Renal cortical epithelial cell (primary cell): Measurements from ENCODE around the gene PRKG1. TPM values are rescaled to one million over a fixed set of nuclear protein-coding genes. Genes with fewer than 3 reads are reported as not detected.
"Not testable (repeated sequence)": the region's sequence is repeated elsewhere in the genome, so short reads cannot be mapped to it uniquely, and the experiment has no call there.

ENCODE experiments used
- DNase-seq: peaks from one replicate; pipeline ENCODE4 v3.0.0-alpha.2; 2011; ENCODE audit warnings: low read depth
- total RNA-seq: library from RNA; depleted of rRNA; stranded (reverse); fragments of >200 nt; gene quantifications from 2 replicates; pipeline ENCODE4 v1.2.3, GENCODE V29; 2014

Gene PRKG1
- total RNA-seq, 1 donor from 2014 or later = 2.3 TPM

DNA sequence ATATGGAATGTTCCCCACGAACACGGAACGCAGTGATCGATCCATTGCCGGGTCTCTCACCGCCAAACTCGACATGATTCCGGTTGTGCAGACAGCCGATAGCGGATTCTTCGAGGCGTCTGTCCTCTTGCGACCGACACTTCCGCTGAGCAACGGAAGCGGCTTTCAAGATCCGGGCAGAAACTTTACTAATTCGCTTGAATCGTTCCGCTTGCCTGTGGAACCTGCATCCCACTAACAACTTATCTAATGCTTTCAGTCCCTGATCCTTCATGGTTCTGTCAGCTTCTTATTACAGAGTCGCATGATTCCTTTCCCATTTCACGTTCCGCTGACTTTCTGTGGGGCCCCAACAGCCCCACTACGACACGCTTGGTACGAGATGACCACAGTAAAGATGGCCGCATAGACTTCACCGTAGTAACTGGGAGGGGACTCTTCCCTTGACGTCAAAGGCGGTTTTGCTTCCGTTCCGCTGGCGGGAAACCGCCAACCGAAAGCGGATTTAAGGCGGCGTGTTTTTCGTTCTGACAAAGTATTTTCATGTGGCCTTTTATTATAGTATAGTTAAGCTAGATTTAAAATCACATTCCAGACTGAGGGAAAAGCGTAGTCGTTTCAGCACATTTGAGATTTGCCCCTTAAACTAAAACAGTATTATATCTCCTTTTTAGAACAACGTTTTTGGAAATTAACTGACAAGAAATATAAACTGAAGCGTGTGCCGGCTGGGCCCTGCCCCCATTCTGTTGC, 625.4 kb downstream of the PRKG1 start, which contains the start of gene CSTF2T:
CSTF2T (minus strand) TSS at position 121 of the 753 bp plus-strand sequence; CDS start at position 75, 46 bp downstream.
- peak; percentile 86 for DNase-seq

GRCh38 chr10:51700228-51700817, 626.0 kb downstream of the PRKG1 start:
- DNase-seq = peak; percentile 71

DNA sequence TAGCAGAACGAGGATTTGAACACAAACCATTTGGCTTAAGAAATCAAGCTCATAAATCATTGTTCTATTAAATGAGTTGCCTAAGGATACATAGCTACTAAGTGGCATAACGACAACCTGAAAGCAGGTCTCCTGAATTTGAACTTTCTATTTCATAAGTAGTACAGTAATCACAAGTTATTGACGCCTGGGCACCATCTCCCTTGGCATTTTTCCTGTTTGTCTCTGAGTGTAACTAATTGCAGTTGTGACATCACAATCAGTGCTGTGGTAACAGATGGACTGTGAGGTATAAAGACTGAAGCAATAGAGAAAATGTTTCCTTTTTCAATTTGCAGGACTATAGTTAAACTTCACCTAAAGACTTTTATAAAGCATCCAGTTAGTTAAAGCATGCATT, 631.5 kb downstream of the PRKG1 start:
- no peak for DNase-seq

DNA sequence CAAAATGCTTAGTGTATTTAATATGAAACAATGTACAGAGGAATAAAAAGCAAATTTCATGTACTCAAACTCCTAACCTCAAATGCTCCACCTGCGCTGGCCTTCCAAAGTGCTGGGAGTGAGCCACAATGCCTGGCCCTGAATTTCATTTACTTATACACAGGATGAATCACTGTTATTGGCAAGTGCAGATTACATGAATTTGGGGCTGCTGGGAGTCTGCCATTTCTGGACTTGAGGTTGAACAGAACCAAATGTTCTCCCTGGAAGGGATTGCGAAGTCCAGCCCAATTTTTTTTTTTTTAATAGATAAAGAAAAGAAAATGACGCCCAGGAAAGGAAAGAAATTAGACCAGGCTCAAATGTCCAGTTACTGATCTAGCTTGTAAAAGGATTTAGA, 631.9 kb downstream of the PRKG1 start:
- peak; percentile 28 for DNase-seq

DNA sequence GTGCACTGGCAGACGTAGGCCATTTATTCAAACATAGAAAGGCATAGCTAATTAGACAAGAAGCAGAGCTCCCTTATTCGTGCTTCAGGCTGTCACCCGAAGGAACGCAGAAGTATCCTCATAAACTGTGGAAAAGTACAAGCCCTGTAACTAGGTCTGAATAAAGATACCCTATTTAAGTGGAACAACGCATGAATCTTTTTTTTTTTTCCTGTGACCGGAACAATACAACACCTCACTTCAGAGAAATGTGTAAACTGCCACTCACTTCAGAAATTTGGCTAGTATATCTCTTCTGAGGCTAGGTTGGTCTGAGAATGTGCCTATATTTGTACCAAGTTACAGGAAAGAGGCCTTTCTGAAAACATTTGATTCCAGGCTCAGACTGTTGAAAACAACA, 633.1 kb downstream of the PRKG1 start:
- DNase-seq = peak; percentile 11

DNA sequence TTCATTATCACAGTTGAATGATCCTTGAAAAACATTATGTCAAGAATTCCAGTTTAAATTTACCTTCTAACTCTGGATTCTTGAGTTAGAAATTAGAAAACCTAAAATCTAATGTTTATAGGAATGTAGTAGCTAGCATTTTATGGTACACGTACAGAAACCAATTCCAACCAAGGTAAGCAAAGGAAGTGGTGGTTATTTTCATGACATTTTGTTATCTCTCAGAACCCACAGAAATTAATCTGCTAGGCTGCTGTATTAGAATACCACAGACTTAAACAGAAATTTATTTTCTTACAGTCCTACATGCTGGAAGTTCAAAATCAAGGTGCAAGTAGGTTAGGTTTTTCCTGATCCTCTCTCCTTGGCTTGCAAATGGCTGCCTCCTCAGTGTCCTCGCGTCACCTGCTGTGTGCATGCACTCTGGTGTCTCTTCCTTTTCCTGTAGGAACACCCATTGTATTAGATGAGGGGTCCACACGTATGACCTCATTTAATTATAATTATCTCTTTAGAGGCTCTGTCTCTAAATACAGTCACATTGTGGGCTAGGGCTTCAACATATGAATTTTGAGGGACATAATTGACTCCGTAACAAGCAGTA, 633.6 kb downstream of the PRKG1 start:
- no peak for DNase-seq

DNA sequence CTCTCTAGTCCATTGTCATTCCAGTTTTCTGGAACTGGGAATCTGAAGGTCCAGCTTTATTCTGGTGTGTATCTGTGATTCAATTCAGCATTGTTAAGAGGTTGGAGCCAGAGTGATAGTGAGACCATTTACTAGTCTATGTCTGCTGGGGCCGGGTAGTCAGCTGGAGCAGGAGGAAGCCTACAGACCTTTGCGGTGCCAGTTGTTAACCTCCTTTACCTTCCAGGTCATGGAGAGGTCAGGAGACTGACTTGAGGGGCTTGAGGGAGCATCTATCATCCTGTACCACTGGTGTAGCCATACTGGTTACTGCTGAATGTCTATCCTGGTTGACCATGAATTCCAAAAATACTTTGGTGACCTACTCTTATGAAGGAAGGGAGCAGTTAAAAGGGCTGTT, 634.3 kb downstream of the PRKG1 start:
- no peak for DNase-seq

- DNase-seq = no peak
These were observed 635.2 kb downstream of the PRKG1 start for GRCh38 chr10:51709324-51709972.

GRCh38 chr10:51711519-51711891, 637.2 kb downstream of the PRKG1 start:
- DNase-seq = no peak

DNA sequence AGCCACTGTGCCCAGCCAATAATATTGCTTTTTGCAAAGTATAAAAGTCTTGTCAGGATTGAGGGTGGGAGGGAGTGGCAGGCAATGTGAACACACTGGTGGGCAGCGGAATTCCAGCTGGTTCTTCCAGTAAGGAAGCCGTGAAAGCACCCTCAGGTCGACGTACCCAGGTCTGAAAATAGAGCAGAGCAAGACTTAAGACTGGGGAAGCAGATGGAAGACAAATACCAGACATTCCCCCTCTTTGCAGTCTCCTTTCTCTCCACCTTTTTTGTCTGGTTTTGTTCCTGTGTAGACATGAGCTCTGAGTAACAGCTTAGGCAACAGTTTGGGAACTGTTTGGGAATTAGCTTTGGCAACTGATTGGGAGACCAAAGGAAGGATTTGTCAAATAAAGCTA, 642.7 kb downstream of the PRKG1 start:
- DNase-seq = no peak

- peak; percentile 83 for DNase-seq
These were observed 644.6 kb downstream of the PRKG1 start for GRCh38 chr10:51718804-51719291.

GRCh38 chr10:51724038-51724437, 649.8 kb downstream of the PRKG1 start:
- DNase-seq = no peak

GRCh38 chr10:51729822-51730555, 655.7 kb downstream of the PRKG1 start:
- DNase-seq = peak; percentile 82

- peak; percentile 25 for DNase-seq
These were observed 658.8 kb downstream of the PRKG1 start for GRCh38 chr10:51733057-51733456.

GRCh38 chr10:51743146-51743545, 668.9 kb downstream of the PRKG1 start:
- DNase-seq = no peak

DNA sequence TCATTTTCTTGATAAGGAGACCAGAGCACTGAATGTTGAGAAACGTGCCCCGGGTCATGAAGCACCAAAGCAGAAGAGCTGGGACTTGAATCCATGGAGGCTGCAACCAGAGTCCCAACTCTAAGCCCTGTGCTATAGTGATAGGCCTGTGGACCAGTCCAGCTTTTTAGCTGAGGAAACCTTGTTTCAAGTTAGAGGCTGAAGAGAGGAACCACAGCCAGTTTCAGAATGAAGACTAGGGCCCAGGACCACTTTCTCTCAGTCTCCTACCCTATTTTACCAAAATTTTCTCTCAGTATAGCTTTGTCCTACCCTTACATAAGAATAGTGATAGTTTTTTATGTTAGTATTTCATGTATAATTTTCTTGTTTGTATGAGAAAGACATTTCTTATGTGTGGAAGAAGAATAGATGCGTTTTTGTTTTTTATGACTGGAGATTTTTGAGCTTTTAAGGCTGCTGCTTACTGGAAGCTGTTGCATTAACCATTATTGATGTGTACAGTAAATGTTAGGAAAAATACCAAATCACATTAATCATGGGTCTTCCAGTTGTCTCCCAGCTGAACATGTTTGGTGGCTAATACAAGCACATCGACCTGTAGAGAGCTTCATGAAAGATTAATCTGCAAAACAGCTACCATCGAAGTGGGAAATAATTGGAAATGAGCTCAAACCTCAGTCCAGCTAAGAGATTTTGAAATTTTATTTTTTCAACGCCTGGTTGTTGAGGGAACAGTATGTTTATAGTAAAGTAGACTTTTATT, 670.1 kb downstream of the PRKG1 start:
- DNase-seq = no peak

- DNase-seq = no peak
These were observed 671.1 kb downstream of the PRKG1 start for GRCh38 chr10:51745397-51745796.

DNA sequence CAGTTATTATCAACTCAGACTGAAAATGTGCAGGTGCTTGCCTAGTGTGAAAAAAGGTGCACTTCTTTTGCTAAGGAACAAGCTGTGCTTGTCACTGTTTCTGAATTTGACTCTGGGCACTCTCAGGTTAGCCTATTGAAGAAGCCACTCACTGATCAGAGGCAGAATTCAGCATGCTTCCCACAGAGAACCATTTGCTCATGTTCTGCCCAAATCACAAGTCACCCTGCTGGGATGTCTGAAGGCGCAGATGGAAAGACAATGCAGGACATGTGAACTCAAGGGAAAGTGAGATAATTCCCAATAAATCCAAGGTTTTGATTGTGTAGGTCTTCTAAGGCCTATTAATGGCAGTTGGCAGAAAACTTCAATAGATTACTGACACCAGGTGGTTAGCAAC, 672.9 kb downstream of the PRKG1 start:
- DNase-seq = no peak

DNA sequence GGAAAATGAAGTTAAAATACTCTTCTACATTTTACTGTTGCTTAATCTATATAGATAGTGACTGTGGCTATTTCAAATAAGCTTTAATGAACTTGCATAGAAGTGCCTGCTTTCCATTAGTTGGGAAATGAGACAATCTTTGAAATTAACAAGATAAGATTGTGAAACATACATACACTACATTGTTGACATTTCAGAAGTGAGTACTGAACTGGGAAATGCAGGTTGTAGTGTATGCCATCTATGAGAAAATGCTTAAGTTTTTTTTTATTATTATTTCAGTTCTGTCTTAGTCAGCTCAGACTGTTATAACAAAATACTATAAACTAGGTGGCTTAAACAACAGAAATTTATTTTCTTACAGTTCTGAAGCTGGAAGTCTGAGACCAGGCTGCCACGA, 674.7 kb downstream of the PRKG1 start:
- DNase-seq = no peak

DNA sequence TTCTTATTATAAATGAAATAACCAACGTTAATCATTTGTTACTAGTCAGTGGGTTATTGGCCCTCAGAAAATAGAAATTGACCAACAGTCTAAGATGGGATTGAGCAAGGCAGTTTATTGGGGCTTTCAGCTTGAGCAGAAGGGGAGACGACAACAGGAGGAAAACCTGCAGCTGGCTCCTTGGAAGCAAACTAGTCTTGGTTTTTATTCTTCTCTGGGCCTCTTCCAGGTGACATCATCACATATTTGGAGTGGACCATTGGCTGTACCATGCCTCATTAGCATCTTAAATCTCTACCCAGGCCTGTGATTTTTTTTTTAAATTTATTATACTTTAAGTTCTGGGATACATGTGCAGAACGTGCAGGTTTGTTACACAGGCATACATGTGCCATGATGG, 684.1 kb downstream of the PRKG1 start:
- DNase-seq = no peak

- not testable (repeated sequence) for DNase-seq
These were observed 684.6 kb downstream of the PRKG1 start for GRCh38 chr10:51758838-51759237.
